GM19324 (cell line): ENCODE measurements around the gene STPG2.

Experiments used
- ATAC-seq: cut with Tn5 transposase; IDR thresholded peaks from one replicate; pipeline ENCODE4 v1.9.1; 2021; ENCODE audit warnings: mild to moderate bottlenecking, moderate library complexity; ENCODE audit not compliant: unreplicated experiment, low FRiP score

STPG2 gene

GRCh38 chr4:97845758-97846157 lies 297.5 kb downstream of the STPG2 start:
- no peak for ATAC-seq

- ATAC-seq: no peak
Observed at GRCh38 chr4:97841512-97841911, 301.8 kb downstream of the STPG2 start.

- ATAC-seq: no peak
Observed at GRCh38 chr4:97836662-97837061, 306.6 kb downstream of the STPG2 start.

GRCh38 chr4:97828646-97829045 lies 314.6 kb downstream of the STPG2 start:
- ATAC-seq: no peak

GRCh38 chr4:97819294-97819693 lies 324.0 kb downstream of the STPG2 start:
- ATAC-seq: no peak

GRCh38 chr4:97812768-97813167 lies 330.5 kb downstream of the STPG2 start:
- no peak for ATAC-seq

- ATAC-seq: no peak
Observed at GRCh38 chr4:97786306-97786920, 356.9 kb downstream of the STPG2 start.

- no peak for ATAC-seq
Observed at GRCh38 chr4:97778174-97778573, 365.1 kb downstream of the STPG2 start.

GRCh38 chr4:97774347-97774989 lies 368.8 kb downstream of the STPG2 start:
- no peak for ATAC-seq

GRCh38 chr4:97770222-97770621 lies 373.1 kb downstream of the STPG2 start:
- no peak for ATAC-seq

GRCh38 chr4:97762115-97762512 lies 381.2 kb downstream of the STPG2 start:
- no peak for ATAC-seq

GRCh38 chr4:97761445-97762114 lies 381.7 kb downstream of the STPG2 start:
- no peak for ATAC-seq

GRCh38 chr4:97759785-97760184 lies 383.5 kb downstream of the STPG2 start:
- no peak for ATAC-seq

- no peak for ATAC-seq
Observed at GRCh38 chr4:97752599-97752998, 390.7 kb downstream of the STPG2 start.

GRCh38 chr4:97747945-97748344 lies 395.3 kb downstream of the STPG2 start:
- ATAC-seq: no peak

GRCh38 chr4:97720869-97721432 lies 422.3 kb downstream of the STPG2 start:
- ATAC-seq: no peak

GRCh38 chr4:97691111-97691605 lies 452.1 kb downstream of the STPG2 start:
- ATAC-seq: no peak

- no peak for ATAC-seq
Observed at GRCh38 chr4:97670703-97671269, 472.5 kb downstream of the STPG2 start.

- ATAC-seq: no peak
Observed at GRCh38 chr4:97665553-97665952, 477.7 kb downstream of the STPG2 start.

GRCh38 chr4:97664741-97665140 lies 478.5 kb downstream of the STPG2 start:
- no peak for ATAC-seq

- no peak for ATAC-seq
Observed at GRCh38 chr4:97662133-97662532, 481.1 kb downstream of the STPG2 start.
